ENCODE results near the gene WDR7.
A peak's percentile ranks its signal among the peaks of the same experiment; 100 is the strongest.

WDR7 gene

GRCh38 chr18:56650944-56651770 is at the start of gene WDR7:
WDR7 (plus strand) TSS chr18:56651359; CDS start chr18:56672516, 21,157 bp downstream.
- DNase-seq (ENCODE audit: low read depth in 2 of 3, low spot score in 1 of 3) = peak; percentile 91 to 95 (median 93)

- no peak for DNase-seq (ENCODE audit: low read depth in 2 of 3, low spot score in 1 of 3)
These were observed 44.5 kb upstream of the WDR7 start for GRCh38 chr18:56606618-56607017.

- no peak for DNase-seq (ENCODE audit: low read depth in 2 of 3, low spot score in 1 of 3)
These were observed 35.2 kb upstream of the WDR7 start for GRCh38 chr18:56615738-56616520.

- no peak for DNase-seq (ENCODE audit: low read depth in 2 of 3, low spot score in 1 of 3)
These were observed 23.2 kb upstream of the WDR7 start for GRCh38 chr18:56627991-56628390.

- DNase-seq (ENCODE audit: low read depth in 2 of 3, low spot score in 1 of 3) = no peak
These were observed 18.8 kb upstream of the WDR7 start for GRCh38 chr18:56632070-56633022.

GRCh38 chr18:56635007-56635406 is 16.2 kb upstream of the WDR7 start:
- no peak for DNase-seq (ENCODE audit: low read depth in 2 of 3, low spot score in 1 of 3)

- DNase-seq (ENCODE audit: low read depth in 2 of 3, low spot score in 1 of 3) = no peak
These were observed 14.0 kb upstream of the WDR7 start for GRCh38 chr18:56637176-56637575.

GRCh38 chr18:56637711-56638231 is 13.4 kb upstream of the WDR7 start:
- no peak for DNase-seq (ENCODE audit: low read depth in 2 of 3, low spot score in 1 of 3)

- peak; percentile 98 to 99 (median 99) for DNase-seq (ENCODE audit: low read depth in 2 of 3, low spot score in 1 of 3)
These were observed 12.7 kb upstream of the WDR7 start, which contains the start of gene TXNL1 for GRCh38 chr18:56638232-56639103. TXNL1 (minus strand) TSS chr18:56638592; CDS start chr18:56638440, 152 bp downstream.

- DNase-seq (ENCODE audit: low read depth in 2 of 3, low spot score in 1 of 3) = no peak
These were observed 12.1 kb upstream of the WDR7 start for GRCh38 chr18:56639104-56639381.

- no peak for DNase-seq (ENCODE audit: low read depth in 2 of 3, low spot score in 1 of 3)
These were observed 11.6 kb upstream of the WDR7 start for GRCh38 chr18:56639571-56639970.

GRCh38 chr18:56641714-56642337 is 9.3 kb upstream of the WDR7 start:
- DNase-seq (ENCODE audit: low read depth in 2 of 3, low spot score in 1 of 3) = no peak

- DNase-seq (ENCODE audit: low read depth in 2 of 3, low spot score in 1 of 3) = no peak
These were observed 7.8 kb upstream of the WDR7 start for GRCh38 chr18:56643381-56643780.

- no peak for DNase-seq (ENCODE audit: low read depth in 2 of 3, low spot score in 1 of 3)
These were observed 5.6 kb upstream of the WDR7 start for GRCh38 chr18:56645415-56646016.

- no peak for DNase-seq (ENCODE audit: low read depth in 2 of 3, low spot score in 1 of 3)
These were observed 4.1 kb upstream of the WDR7 start for GRCh38 chr18:56647071-56647470.

GRCh38 chr18:56647951-56648893 is 2.9 kb upstream of the WDR7 start:
- DNase-seq (ENCODE audit: low read depth in 2 of 3, low spot score in 1 of 3) = no peak

GRCh38 chr18:56649996-56650395 is 1.2 kb upstream of the WDR7 start:
- DNase-seq (ENCODE audit: low read depth in 2 of 3, low spot score in 1 of 3) = no peak

GRCh38 chr18:56651771-56652092 is 573 bp downstream of the WDR7 start:
- DNase-seq (ENCODE audit: low read depth in 2 of 3, low spot score in 1 of 3) = no peak

Measured in stimulated activated CD4-positive, alpha-beta T cell treated with anti-CD3 and anti-CD28 coated beads, Interleukin-12 subunit alpha, Interleukin-12 subunit beta, amount 100 ng/mL, for 48 hours (primary cell).